ENCODE measurements around the gene NFIC.
"Not testable (repeated sequence)": the region's sequence is repeated elsewhere in the genome, so short reads cannot be mapped to it uniquely, and the experiment has no call there.

NFIC gene

DNA sequence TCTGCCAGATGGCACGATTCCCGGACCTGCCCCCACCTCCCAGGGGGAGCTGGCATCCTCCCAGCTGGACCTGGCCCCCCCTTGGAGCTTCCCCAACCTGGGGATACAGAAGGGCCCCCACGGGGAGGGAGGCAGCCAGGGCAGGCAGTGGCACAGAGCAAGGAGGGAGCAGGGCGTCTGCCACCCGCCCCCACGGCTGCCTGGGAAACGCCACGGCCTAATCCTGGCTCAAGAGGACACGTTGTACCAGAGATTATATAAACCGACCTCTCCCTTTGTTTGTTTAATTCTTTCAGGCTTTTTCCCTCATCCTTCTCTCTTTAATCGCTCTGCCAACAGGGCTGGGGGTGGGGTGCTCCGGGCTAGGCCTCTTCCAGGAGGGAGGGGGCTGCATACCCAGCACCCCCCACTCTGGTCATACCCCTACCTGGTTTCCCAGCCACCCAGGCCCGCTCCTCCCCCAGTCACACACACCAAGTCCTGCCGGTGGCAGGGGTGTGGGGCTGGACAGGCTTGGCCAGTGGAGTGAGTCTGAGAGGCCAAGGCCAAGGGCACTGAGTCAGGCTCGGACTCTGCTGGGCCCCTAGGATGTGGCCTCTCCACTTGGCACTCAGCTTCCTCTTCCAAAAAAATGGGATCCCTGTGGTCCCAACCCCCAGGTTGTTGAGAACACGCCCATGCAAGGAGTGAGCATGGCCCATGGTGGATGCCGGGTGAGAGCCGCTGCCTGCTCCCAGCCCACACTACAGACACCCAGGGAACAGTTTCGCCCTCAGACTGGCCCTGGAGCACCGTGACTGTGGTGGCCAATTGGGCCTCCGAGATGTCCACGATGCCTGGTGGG is 29.5 kb upstream of the NFIC start:
- no peak for DNase-seq (ENCODE audit: low spot score)

GRCh38 chr19:3338541-3339181 is 27.7 kb upstream of the NFIC start:
- DNase-seq (ENCODE audit: low spot score), result no peak

GRCh38 chr19:3340340-3340739 is 26.0 kb upstream of the NFIC start:
- DNase-seq (ENCODE audit: low spot score), result no peak

DNA sequence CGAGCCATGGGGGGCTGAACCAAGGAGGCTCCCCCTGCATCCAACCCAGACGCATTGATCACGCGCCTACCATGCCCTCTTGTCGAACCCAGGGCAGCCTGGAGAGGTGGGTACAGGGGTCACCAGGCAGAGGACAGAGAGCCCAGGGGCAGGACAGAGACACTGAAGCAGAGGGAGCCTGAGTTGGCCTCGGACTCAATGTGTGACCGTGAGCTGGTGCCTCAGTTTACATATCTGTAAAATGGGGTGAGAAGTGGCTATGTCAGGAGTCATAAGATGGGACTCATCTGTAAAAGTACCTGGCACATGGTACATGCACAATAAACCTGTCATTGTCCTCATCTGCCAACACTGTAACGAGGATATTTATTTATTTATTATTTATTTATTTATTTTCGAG is 24.1 kb upstream of the NFIC start:
- no peak for DNase-seq (ENCODE audit: low spot score)

- not testable (repeated sequence) for DNase-seq (ENCODE audit: low spot score)
Observed at GRCh38 chr19:3342962-3343361, 23.4 kb upstream of the NFIC start.

- peak; percentile 84 for DNase-seq (ENCODE audit: low spot score)
Observed at GRCh38 chr19:3343619-3344502, 22.5 kb upstream of the NFIC start.

GRCh38 chr19:3344608-3345598 is 21.5 kb upstream of the NFIC start:
- no peak for DNase-seq (ENCODE audit: low spot score)

- no peak for DNase-seq (ENCODE audit: low spot score)
Observed at GRCh38 chr19:3345850-3346460, 20.4 kb upstream of the NFIC start.

GRCh38 chr19:3346677-3347353 is 19.6 kb upstream of the NFIC start:
- DNase-seq (ENCODE audit: low spot score), result no peak

DNA sequence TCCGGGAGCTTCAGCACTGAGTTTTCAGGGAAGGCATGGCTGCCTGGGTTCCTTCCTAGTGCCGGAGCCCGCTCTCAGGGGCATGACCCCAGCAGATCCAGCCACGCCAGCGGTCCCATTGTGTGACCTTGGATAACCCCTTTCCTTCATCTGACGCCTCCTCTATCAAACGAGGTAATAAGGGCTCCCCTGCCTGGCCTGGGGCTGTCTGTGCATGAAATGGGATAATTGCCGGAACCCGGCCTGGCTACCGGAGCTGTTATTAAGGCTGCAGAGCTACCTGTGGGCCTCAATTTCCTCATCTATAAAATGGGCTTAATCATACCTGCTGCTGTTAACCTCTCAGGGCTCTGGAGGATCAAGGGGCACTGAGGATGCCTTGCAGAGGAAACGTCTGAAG is 18.3 kb upstream of the NFIC start:
- DNase-seq (ENCODE audit: low spot score), result no peak

DNA sequence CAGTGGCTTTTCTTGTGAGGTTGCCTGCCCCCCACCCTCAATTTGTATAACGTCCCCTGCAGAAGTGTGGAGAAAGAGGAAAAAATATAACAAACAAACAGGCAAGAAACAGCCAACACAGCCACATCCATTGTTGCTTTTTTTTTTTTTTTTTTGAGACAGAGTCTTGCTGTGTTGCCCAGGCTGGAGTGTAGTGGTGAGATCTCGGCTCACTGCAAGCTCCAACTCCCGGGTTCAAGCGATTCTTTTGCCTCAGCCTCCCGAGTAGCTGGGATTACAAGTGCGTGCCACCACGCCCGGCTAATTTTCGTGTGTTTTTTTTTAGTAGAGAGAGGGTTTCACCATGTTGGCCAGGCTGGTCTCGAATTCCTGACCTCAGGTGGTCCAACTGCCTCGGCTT is 17.9 kb upstream of the NFIC start:
- DNase-seq (ENCODE audit: low spot score), result not testable (repeated sequence)

- no peak for DNase-seq (ENCODE audit: low spot score)
Observed at GRCh38 chr19:3350014-3350663, 16.2 kb upstream of the NFIC start.

- DNase-seq (ENCODE audit: low spot score), result no peak
Observed at GRCh38 chr19:3351702-3352447, 14.5 kb upstream of the NFIC start.

DNA sequence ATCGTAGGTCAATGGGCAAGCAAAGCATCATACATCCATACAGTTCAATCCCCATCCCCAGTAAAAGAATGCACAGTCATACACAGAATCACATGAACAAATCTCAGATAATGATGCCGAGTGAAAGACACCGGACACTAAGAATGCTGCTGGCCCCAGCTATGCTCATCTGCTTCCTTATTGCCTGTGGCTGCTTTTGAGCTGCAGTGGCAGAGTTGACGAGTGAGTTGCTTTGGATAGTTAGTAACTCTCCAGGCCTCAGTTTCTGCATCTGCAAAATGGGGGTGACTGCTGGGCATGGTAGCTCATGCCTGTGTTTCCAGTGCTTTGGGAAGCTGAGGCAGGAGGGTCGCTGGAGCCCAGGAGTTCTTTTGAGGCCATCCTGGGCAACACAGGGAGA is 12.9 kb upstream of the NFIC start:
- DNase-seq (ENCODE audit: low spot score), result no peak

DNA sequence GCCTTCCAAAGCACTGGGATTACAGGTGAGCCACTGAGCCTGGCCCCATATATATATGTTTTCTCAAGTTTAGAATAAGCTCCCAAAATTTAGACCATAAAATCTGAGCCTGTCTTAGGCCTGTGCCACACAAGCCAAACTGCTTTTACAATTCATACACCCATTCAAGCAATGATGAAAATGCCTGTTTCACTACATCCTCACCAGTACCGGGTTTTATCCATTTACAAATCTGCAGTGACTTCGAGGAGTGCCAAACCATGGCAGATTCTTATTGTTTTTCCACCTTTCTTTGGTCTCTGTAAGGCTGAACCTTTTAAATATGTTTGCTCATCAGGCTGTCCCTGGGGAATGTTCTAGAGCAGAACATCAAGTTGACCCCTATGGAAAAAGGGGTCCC is 9.6 kb upstream of the NFIC start:
- DNase-seq (ENCODE audit: low spot score), result no peak

DNA sequence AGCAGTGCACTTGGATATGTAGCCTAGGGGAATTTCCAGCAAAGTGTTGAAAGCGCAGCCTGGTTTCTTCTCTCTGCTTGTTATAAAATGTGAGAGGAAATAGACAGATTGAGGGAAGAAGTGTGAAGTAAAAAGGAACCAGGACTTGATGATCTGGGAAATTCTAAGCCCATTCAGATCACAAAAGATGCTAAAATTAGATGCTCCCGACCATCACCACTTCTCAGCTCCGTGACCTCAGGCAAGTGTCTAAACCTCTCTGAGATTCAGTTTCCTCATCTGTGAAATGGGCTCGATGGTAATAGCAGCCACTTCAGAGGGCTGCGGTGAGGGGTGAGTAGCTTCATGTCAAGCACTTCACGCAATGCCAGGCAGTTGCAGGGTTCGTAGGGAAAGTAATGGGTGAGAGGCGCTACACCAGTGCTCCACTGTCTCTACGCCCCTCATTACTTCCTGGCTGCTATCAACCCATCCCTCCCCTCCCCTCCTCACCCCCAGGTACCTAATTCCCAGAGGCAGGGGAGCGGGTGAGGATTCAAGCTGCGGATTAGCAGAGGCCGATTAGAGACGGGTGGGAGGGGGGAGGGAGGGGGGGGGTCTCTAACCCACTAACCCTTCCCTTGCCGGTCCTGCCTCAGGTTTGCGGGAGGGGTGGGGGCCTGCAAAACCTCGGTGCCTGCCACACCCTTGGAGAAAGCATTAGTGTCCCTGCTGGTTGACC is 9.0 kb upstream of the NFIC start:
- DNase-seq (ENCODE audit: low spot score), result no peak

GRCh38 chr19:3357992-3358688 is 8.2 kb upstream of the NFIC start:
- no peak for DNase-seq (ENCODE audit: low spot score)

- DNase-seq (ENCODE audit: low spot score), result no peak
Observed at GRCh38 chr19:3358689-3359014, 7.7 kb upstream of the NFIC start.

Data from COLO829 (cell line).